Measurements from ENCODE around the gene PCIF1. TPM values are rescaled to one million over a fixed set of nuclear protein-coding genes. Genes with fewer than 3 reads are reported as not detected.

PCIF1 gene
- total and polyA plus RNA-seq, 7 donors, result 24.7 to 46.7 (median 29.7) TPM

DNA sequence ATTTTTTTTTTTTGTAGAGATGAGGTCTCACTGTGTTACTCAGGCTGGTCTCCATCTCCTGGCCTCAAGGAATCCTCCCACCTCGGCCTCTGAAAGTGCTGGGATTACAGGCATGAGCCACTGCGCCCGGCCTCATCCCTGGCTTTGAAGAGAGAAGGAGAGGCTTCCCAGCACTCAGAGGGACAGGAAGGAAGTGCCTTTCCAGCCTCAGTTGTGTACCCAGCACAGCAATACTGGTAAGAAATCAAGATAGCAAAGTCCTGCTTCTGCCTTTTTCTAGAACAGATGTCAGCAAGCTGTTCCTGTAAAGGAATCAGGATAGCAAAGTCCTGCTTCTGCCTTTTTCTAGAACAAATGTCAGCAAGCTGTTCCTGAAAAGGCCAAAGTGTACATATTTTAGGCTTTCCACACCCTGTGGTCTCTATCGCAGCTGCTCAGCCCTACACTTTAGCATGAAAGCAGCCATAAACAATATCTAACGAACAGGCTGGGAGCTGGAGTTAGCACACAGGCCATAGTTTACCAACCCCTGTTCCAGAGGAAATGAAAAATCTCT, 16.2 kb upstream of the PCIF1 start:
- H3K27ac ChIP-seq, result peak overlapping the region; percentile 60
- DNase-seq (no peak), ATAC-seq (peak in 2 of 4 donors; percentile 23 to 24)
- no peak overlapping the region for H3K4me3 ChIP-seq
- no peaks in the 10 kb centered on the region for H3K4me1 ChIP-seq
- 58 to 69% (median 69%) methylated on average over 5 of the region's 5 CpGs for WGBS, 3 donors
- TF ChIP-seq, protein P1, sequence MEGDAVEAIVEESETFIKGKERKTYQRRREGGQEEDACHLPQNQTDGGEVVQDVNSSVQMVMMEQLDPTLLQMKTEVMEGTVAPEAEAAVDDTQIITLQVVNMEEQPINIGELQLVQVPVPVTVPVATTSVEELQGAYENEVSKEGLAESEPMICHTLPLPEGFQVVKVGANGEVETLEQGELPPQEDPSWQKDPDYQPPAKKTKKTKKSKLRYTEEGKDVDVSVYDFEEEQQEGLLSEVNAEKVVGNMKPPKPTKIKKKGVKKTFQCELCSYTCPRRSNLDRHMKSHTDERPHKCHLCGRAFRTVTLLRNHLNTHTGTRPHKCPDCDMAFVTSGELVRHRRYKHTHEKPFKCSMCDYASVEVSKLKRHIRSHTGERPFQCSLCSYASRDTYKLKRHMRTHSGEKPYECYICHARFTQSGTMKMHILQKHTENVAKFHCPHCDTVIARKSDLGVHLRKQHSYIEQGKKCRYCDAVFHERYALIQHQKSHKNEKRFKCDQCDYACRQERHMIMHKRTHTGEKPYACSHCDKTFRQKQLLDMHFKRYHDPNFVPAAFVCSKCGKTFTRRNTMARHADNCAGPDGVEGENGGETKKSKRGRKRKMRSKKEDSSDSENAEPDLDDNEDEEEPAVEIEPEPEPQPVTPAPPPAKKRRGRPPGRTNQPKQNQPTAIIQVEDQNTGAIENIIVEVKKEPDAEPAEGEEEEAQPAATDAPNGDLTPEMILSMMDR (IDR thresholded peaks at IDR 0.05), result no peak
- no peaks in the 10 kb centered on the region for H3K9me3 ChIP-seq
- no peaks in the 10 kb centered on the region for H3K36me3 ChIP-seq (ENCODE audit: insufficient read depth in 1 of 2, low read depth in 1 of 2)
- intact Hi-C loops (cut with DNase I), result no loop called here
- H3K27me3 ChIP-seq (ENCODE audit: insufficient read depth in 3 of 3, low read length in 2 of 3), result no peaks in the 10 kb centered on the region

DNA sequence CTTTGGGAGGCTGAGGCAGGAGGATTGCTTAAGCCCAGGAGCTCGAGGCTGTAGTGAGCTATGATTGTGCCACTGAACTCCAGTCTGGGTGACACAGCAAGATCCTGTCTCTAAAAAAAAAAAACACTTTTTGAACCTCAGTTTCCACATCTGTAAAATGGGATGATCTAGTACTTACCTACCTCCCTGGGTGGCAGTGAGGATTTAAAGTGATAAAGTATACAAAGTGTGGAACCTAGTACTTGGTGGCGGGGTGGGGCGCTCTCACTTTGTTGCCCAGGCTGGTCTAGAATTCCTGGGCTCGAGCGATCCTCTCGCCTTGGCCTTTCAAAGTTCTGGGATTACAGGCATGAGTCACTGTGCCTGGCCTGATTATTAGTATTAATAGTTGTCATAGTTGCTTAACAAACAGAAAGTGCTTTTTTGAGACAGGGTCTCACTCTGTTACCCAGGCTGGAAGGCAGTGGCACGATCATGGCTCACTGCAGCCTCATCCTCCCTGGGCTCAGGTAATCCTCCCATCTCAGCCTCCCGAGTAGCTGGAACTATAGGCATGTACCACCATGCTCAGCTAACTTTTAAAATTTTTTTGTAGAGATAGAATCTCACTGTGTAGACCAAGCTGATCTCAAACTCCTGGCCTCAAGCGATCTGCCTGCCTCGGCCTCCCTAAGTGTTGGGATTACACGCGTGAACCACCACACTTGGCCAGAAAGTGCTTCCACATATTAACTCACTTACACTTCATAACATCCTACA, 15.5 kb upstream of the PCIF1 start:
- H3K27me3 ChIP-seq (ENCODE audit: insufficient read depth in 3 of 3, low read length in 2 of 3), result no peaks in the 10 kb centered on the region
- H3K4me3 ChIP-seq, result no peak overlapping the region
- no peaks in the 10 kb centered on the region for H3K36me3 ChIP-seq (ENCODE audit: insufficient read depth in 1 of 2, low read depth in 1 of 2)
- 85 to 93% (median 86%) methylated on average over 12 of the region's 12 CpGs for WGBS, 3 donors
- intact Hi-C loops (cut with DNase I), result no loop called here
- ATAC-seq (peak in 2 of 4 donors; percentile 23 to 27), DNase-seq (peak in 1 of 2 donors; percentile 48)
- TF ChIP-seq, protein P1 (IDR thresholded peaks at IDR 0.05), result no peak
- no peaks in the 10 kb centered on the region for H3K9me3 ChIP-seq
- H3K27ac ChIP-seq, result peak overlapping the region; percentile 60
- peaks cover 5% of the 10 kb centered on the region for H3K4me1 ChIP-seq

DNA sequence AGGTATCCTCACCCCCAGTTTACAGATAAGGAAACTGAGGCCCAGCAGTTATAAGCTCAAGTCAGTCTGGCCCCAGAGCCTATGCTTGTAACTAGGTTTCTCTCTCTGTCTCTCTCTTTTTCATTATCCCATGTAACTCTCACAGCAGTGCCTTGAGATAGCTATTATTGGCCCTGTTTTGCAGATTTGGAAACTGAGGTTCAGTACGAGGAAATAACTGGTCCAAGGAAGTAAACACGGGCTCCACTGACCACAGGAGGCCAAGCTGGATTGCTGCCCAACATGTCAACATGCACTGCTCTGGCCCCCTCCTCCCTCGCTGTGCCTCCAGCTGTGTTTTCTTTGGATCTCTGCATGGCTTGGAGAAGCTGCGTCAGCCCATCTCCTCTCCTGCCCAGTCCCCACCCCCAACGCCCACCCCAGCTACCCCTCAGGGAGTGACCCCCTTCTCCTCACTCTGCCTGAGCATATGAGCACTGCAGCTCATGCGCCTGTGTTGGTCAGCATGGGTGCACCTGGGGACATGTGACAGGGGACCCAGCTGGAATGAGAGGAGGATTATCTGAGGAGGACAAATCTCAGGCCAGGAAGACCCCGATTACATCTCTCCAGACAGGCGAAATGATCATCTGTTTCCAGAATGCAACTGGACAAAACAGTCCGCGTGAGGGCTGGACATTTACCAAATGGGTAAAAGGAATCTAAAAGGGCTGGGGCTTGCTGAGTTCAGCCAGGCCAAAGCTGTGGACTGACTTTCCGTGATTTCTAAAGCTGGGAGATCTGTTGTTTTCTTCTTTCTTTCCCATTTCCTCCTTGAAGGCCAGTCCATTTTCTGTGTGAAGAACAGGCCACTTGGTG, 14.7 kb upstream of the PCIF1 start:
- Histone ChIP-seq H3K4me1 (peaks cover 13% of the 10 kb centered on the region), H3K27me3 (ENCODE audit: insufficient read depth in 3 of 3, low read length in 2 of 3) (no peaks in the 10 kb centered on the region), H3K4me3 (no peak overlapping the region), H3K27ac (peak overlapping the region; percentile 67), H3K36me3 (ENCODE audit: insufficient read depth in 1 of 2, low read depth in 1 of 2) (no peaks in the 10 kb centered on the region), H3K9me3 (no peaks in the 10 kb centered on the region)
- TF ChIP-seq, protein P1 (IDR thresholded peaks at IDR 0.05), result no peak
- 25 to 31% (median 27%) methylated on average over 11 of the region's 11 CpGs for WGBS, 3 donors
- DNase-seq (peak; percentile 75 to 89), ATAC-seq (peak; percentile 26 to 70 (median 52))
- intact Hi-C loops (cut with DNase I), result no loop called here

DNA sequence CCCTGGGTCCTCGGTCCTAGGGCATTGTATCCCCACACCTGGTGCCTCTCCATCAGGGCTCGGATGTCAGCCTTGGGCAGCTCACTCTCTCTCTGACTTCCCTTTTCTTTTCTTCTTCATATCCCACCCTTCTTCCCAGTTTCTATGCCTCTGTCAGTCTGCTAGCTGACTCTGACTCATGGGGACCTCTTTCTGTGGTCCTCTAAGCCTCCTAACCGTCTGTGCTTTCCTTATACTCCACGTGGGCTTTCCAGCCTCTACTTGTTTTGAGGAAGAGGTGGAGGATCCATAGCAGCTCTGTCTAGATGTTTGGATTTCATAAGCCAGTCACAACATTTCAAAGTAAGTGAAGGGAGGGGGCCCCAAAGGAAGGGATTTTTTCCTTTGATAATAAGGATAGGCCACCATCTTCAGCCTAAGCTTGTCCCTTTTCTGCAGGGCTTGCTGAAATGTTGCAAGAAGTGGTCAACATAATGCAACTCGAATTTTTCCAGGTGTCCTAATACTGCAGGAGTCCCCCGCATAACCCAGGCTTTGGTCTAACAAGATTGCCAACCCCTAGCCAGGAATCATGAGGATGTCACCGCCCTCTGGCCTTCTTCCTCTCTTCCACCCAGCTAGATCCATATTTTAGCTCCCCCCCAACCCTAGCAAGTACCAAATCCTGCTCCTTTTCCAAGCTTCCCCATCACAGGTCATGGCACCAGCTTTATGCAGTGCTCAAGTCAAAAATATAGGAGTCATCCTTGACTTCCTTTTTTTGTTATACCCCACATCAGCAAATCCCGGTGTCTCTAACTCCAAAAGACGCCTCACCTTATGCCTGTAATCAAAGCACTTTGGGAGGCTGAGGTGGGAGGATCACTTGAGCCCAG, 13.8 kb upstream of the PCIF1 start:
- no peaks in the 10 kb centered on the region for H3K36me3 ChIP-seq (ENCODE audit: insufficient read depth in 1 of 2, low read depth in 1 of 2)
- intact Hi-C loops (cut with DNase I), result no loop called here
- H3K4me3 ChIP-seq, result no peak overlapping the region
- no peaks in the 10 kb centered on the region for H3K27me3 ChIP-seq (ENCODE audit: insufficient read depth in 3 of 3, low read length in 2 of 3)
- H3K9me3 ChIP-seq, result no peaks in the 10 kb centered on the region
- no peak for DNase-seq
- ATAC-seq, result no peak
- TF ChIP-seq, protein P1 (IDR thresholded peaks at IDR 0.05), result no peak
- WGBS, 3 donors, result 65 to 68% (median 67%) methylated on average over 9 of the region's 9 CpGs
- H3K4me1 ChIP-seq, result peaks cover 14% of the 10 kb centered on the region
- peak overlapping the region; percentile 67 for H3K27ac ChIP-seq

Measured in psoas muscle (tissue), 8 donors.